K562 (cell line): Measurements from ENCODE around the gene FBXO36. TPM values are rescaled to one million over a fixed set of nuclear protein-coding genes. Genes with fewer than 3 reads are reported as not detected.

ENCODE experiments used
- ATAC-seq: fragments of 200-7000 bp; cut with Tn5 transposase; 3 replicates; pipeline ENCODE4 v1.9.1; 2020; ENCODE audit warnings: moderate library complexity
- BruUV-seq: library from RNA; stranded (reverse); fragments of 400-500 nt; replicated peaks from 2 replicates; lab custom pipeline; 2021; lab: Mats Ljungman, UMichigan
- CTCF ChIA-PET: fragments of 300-600 bp; formaldehyde crosslinking; extraction: SDS; loops from one replicate; lab custom pipeline; 2021; ENCODE audit warnings: low intra/inter-chr PET ratio; lab: Yijun Ruan, JAX
- POLR2A ChIA-PET: fragments of 300-600, 350-650 bp; sonication (Branson Sonifier 250); formaldehyde crosslinking; extraction: SDS; loops from one replicate; lab custom pipeline; 2021; ENCODE audit warnings: antibody characterized with exemption, inconsistent platforms; lab: Yijun Ruan, JAX
- DNase-seq, 4 experiments: peaks; one replicate each; pipeline versions ENCODE4 v3.0.0 to v3.0.0-alpha.2; 2011 to 2018; ENCODE audit warnings: low spot score in 3 of 4, mixed read lengths in 3 of 4; ENCODE audit errors: extremely low read depth in 1 of 4
- FAIRE-seq: peaks from 2 replicates; lab custom pipeline; 2011; peaks lifted over from hg19 to GRCh38; lab: Jason Lieb, UNC
- H2AFZ ChIP-seq: 2 replicates; pipeline ENCODE4 v1.6.0; 2011; ENCODE audit warnings: low read depth, low read length, control low read depth, inconsistent platforms
- H3K27ac ChIP-seq: fragments of 200-600 bp; 3 replicates; pipeline ENCODE4 v1.8.0; 2011; ENCODE audit warnings: low read depth, mild to moderate bottlenecking, control low read depth, inconsistent platforms, low read length, moderate library complexity, mixed read lengths; ENCODE audit errors: extremely low read depth
- H3K27me3 ChIP-seq, 2 experiments: fragments of 300-600 bp in 1 of 2; 2 replicates in 1 of 2; 3 replicates in 1 of 2; pipeline versions ENCODE4 v1.6.0 to v1.8.0; 2011; ENCODE audit warnings: inconsistent platforms in 2 of 2, low read length in 2 of 2, mild to moderate bottlenecking in 1 of 2, mixed read lengths in 1 of 2, moderate library complexity in 1 of 2; ENCODE audit not compliant: control insufficient read depth in 2 of 2, insufficient read depth in 2 of 2
- H3K36me3 ChIP-seq: fragments of 300-600 bp; 3 replicates; pipeline ENCODE4 v1.8.0; 2011; ENCODE audit warnings: mild to moderate bottlenecking, low read length, inconsistent platforms; ENCODE audit not compliant: control insufficient read depth, insufficient read depth
- H3K4me1 ChIP-seq, 2 experiments: fragments of 200-600 bp in 1 of 2; replicated peaks in 1 of 2; 2 replicates in 1 of 2; 3 replicates in 1 of 2; pipeline versions ENCODE4 v1.5.1 to v1.8.0; 2011; ENCODE audit warnings: inconsistent platforms in 2 of 2, low read length in 2 of 2, mild to moderate bottlenecking in 1 of 2, mixed read lengths in 1 of 2, moderate library complexity in 1 of 2; ENCODE audit not compliant: control insufficient read depth in 2 of 2, insufficient read depth in 2 of 2
- H3K4me2 ChIP-seq: 2 replicates; pipeline ENCODE4 v1.6.1; 2011; ENCODE audit warnings: low read length, control low read depth, inconsistent platforms, mixed read lengths; ENCODE audit not compliant: insufficient read depth
- H3K4me3 ChIP-seq: fragments of 200-600 bp; sonication (generic), shearing (Covaris generic); 2 replicates; pipeline ENCODE4 v1.5.1; 2016; ENCODE audit warnings: control low read depth, inconsistent platforms
- H3K79me2 ChIP-seq: fragments of 200-600 bp; 3 replicates; pipeline ENCODE4 v1.8.0; 2011; ENCODE audit warnings: low read length, inconsistent platforms; ENCODE audit not compliant: control insufficient read depth, insufficient read depth
- H3K9ac ChIP-seq, 2 experiments: 2 replicates each; pipeline versions ENCODE4 v1.6.0 to v1.6.1; 2011; ENCODE audit warnings: low read depth in 2 of 2, low read length in 2 of 2, control low read depth in 1 of 2, inconsistent platforms in 1 of 2, mild to moderate bottlenecking in 1 of 2, mixed read lengths in 1 of 2; ENCODE audit not compliant: insufficient read depth in 1 of 2
- H3K9me1 ChIP-seq: one replicate; pipeline ENCODE4 v1.6.0; 2011; ENCODE audit warnings: inconsistent platforms, mild to moderate bottlenecking, low read length, moderate library complexity; ENCODE audit not compliant: control insufficient read depth, insufficient read depth
- H3K9me3 ChIP-seq: replicated peaks from 2 replicates; pipeline ENCODE4 v1.5.1; 2011; ENCODE audit warnings: low read depth, low read length, inconsistent platforms; ENCODE audit not compliant: control insufficient read depth, insufficient read depth
- H4K20me1 ChIP-seq: replicated peaks from 2 replicates; pipeline ENCODE4 v1.6.1; 2011; ENCODE audit warnings: low read length, inconsistent platforms, mixed read lengths; ENCODE audit not compliant: control insufficient read depth, insufficient read depth
- CHD7 ChIP-seq: fragments of 200-600 bp; sonication (generic); IDR thresholded peaks from one replicate; pipeline ENCODE4 v1.6.1; 2012; ENCODE audit warnings: mild to moderate bottlenecking, low read depth, low read length, inconsistent platforms
- TAF9B ChIP-seq: fragments of 450-650 bp; IDR thresholded peaks from 2 replicates; pipeline ENCODE4 v1.6.1; 2018; ENCODE audit warnings: mild to moderate bottlenecking; ENCODE audit not compliant: partially characterized antibody
- ZFP36 ChIP-seq: fragments of 150-350 bp; IDR thresholded peaks from 2 replicates; pipeline ENCODE4 v1.6.1; 2018; ENCODE audit warnings: low read length, low read depth; ENCODE audit not compliant: partially characterized antibody
- ZNF134 ChIP-seq: fragments of 250-450 bp; sonication (Bioruptor Pico); conservative IDR thresholded peaks from 2 replicates; pipeline ENCODE4 v1.4.0; 2020
- ZNF3 ChIP-seq: fragments of 250-450 bp; sonication (Bioruptor Pico); IDR thresholded peaks from 2 replicates; pipeline ENCODE4 v1.5.0; 2021; ENCODE audit warnings: mild to moderate bottlenecking, moderate library complexity
- WGBS: fragments of 100-300 bp; shearing (Covaris generic); methylation state at CpG from one replicate; pipeline ENCODE4 v1.1.6; 2016; ENCODE audit warnings: low coverage, mixed read lengths; ENCODE audit not compliant: insufficient coverage; ENCODE audit errors: missing lambda C conversion rate; 5-methylcytosine and 5-hydroxymethylcytosine counted together
- in situ Hi-C: fragments of 300-500 bp; cut with MboI; formaldehyde crosslinking; loops from 4 replicates; pipeline ENCODE4 v1.15.0; 2018; ENCODE audit warnings: inconsistent platforms, mixed read lengths
- intact Hi-C: fragments of 100-400 bp; cut with micrococcal nuclease; formaldehyde crosslinking; loops from 2 replicates; pipeline ENCODE4 v1.14.2; 2022
- polyA plus RNA-seq, 8 experiments: library from polyadenylated mRNA; depleted of rRNA in 4 of 8; stranded (reverse) in 5 of 8; unstranded in 3 of 8; fragments of >200 nt; fragmentation: Nextera tagmentation in 2 of 8; fragmentation: Illumina TruSeq in 1 of 8; extraction: Ambion mirVana in 2 of 8; extraction: Trizol in 1 of 8; gene quantifications; 2 replicates each; pipeline versions ENCODE4 v1.2.1 to v1.2.3, GENCODE V29; 2011 to 2014; ENCODE audit warnings: inconsistent platforms in 1 of 8, missing spikeins in 1 of 8
- total RNA-seq, 7 experiments: library from RNA; depleted of rRNA in 6 of 7; stranded (reverse); fragments of >200 nt in 6 of 7; fragmentation: Illumina TruSeq in 2 of 7; extraction: Trizol in 2 of 7; gene quantifications; 2 replicates each; pipeline versions ENCODE4 v1.2.1 to v1.2.3, GENCODE V29; 2011 to 2021; ENCODE audit warnings: low replicate concordance in 1 of 7
- TF ChIP-seq, protein P1 (sequence below): fragments of 450-650 bp; formaldehyde crosslinking; IDR thresholded peaks from 2 replicates; pipeline ENCODE4 v1.4.0; 2020; ENCODE audit warnings: mild to moderate bottlenecking
- TF ChIP-seq, protein P2 (sequence below): sonication (generic); formaldehyde crosslinking; IDR thresholded peaks from 2 replicates; pipeline ENCODE4 v1.8.0; 2022; ENCODE audit warnings: mild to moderate bottlenecking, low read depth, missing genetic modification reagents

FBXO36 gene
- total and polyA plus RNA-seq, 9 of the 15 experiments (the other 6 are each of a cell fraction or from before 2014, with no cell fraction given), result 0.40 to 0.91 (median 0.58) TPM

GRCh38 chr2:229901819-229902218 is 20.5 kb upstream of the FBXO36 start:
- intact Hi-C loops, result no loop called here
- no peaks in the 10 kb centered on the region for H3K27me3 ChIP-seq
- CTCF ChIA-PET, result no interaction called here
- WGBS, result 42% methylated on average over 3 of the region's 3 CpGs
- POLR2A ChIA-PET, result interaction anchor here (0.6 kb wide), 1 partner anchor 538 kb away, joined by 3 read pairs; no protein-coding TSS in a partner anchor
- DNase-seq (peak; percentile 3 to 14 (median 12)), FAIRE-seq (no peak), ATAC-seq (no peak)
- no peaks in the 10 kb centered on the region for H3K9me1 ChIP-seq
- no peaks in the 10 kb centered on the region for H4K20me1 ChIP-seq
- H3K9me3 ChIP-seq, result no peaks in the 10 kb centered on the region
- in situ Hi-C loops, result no loop called here
- H3K27ac ChIP-seq, result no peak overlapping the region
- no peak overlapping the region for H3K9ac ChIP-seq
- no peak overlapping the region for H3K4me3 ChIP-seq
- no peaks in the 10 kb centered on the region for H3K4me1 ChIP-seq
- peaks cover 79% of the 10 kb centered on the region for H3K79me2 ChIP-seq
- H3K36me3 ChIP-seq, result peaks cover 19% of the 10 kb centered on the region; the same call in 1 of the 3 replicates
- H3K4me2 ChIP-seq, result no peak overlapping the region
- no peak overlapping the region for H2AFZ ChIP-seq
- BruUV-seq, result no TSS peak
- TF ChIP-seq, protein P1, sequence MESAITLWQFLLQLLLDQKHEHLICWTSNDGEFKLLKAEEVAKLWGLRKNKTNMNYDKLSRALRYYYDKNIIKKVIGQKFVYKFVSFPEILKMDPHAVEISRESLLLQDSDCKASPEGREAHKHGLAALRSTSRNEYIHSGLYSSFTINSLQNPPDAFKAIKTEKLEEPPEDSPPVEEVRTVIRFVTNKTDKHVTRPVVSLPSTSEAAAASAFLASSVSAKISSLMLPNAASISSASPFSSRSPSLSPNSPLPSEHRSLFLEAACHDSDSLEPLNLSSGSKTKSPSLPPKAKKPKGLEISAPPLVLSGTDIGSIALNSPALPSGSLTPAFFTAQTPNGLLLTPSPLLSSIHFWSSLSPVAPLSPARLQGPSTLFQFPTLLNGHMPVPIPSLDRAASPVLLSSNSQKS, result no peak
- TF ChIP-seq ZNF3 (CRISPR knock-in tag) (no peak), TAF9B (no peak), CHD7 (no peak), ZNF134 (CRISPR knock-in tag) (no peak), ZFP36 (no peak)
- TF ChIP-seq, protein P2, sequence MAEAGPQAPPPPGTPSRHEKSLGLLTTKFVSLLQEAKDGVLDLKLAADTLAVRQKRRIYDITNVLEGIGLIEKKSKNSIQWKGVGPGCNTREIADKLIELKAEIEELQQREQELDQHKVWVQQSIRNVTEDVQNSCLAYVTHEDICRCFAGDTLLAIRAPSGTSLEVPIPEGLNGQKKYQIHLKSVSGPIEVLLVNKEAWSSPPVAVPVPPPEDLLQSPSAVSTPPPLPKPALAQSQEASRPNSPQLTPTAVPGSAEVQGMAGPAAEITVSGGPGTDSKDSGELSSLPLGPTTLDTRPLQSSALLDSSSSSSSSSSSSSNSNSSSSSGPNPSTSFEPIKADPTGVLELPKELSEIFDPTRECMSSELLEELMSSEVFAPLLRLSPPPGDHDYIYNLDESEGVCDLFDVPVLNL (CRISPR knock-in tag), result no peak
